GM12878 (cell line): Measurements from ENCODE around the gene RAF1. TPM values are rescaled to one million over a fixed set of nuclear protein-coding genes. Genes with fewer than 3 reads are reported as not detected.
A peak's percentile ranks its signal among the peaks of the same experiment; 100 is the strongest.

Experiments used
- BCL11A ChIP-seq: IDR thresholded peaks from 2 replicates; pipeline ENCODE4 v1.6.1; 2011; ENCODE audit warnings: low read depth, low read length
- BHLHE40 ChIP-seq, 2 experiments: fragments of 450-650 bp in 1 of 2; IDR thresholded peaks; 2 replicates each; pipeline ENCODE4 v1.6.1; 2011 to 2017; ENCODE audit warnings: low read depth in 2 of 2, borderline replicate concordance in 1 of 2, improper control_type of control experiment in 1 of 2, low read length in 1 of 2, mild to moderate bottlenecking in 1 of 2
- DPF2 ChIP-seq: fragments of 450-650 bp; IDR thresholded peaks from 2 replicates; pipeline ENCODE4 v1.6.1; 2017; ENCODE audit warnings: mild to moderate bottlenecking
- EED ChIP-seq: sonication (generic); IDR thresholded peaks from 2 replicates; pipeline ENCODE4 v1.6.1; 2016; ENCODE audit warnings: antibody characterized with exemption, low read depth
- ESRRA ChIP-seq: IDR thresholded peaks from 2 replicates; pipeline ENCODE4 v1.6.1; 2012; ENCODE audit warnings: mild to moderate bottlenecking, low read length, improper control_type of control experiment
- FOXM1 ChIP-seq: IDR thresholded peaks from 2 replicates; pipeline ENCODE4 v1.6.1; 2012; ENCODE audit warnings: low read depth, mild to moderate bottlenecking, inconsistent platforms, low read length, moderate library complexity
- HDAC6 ChIP-seq: fragments of 200-600 bp; sonication (generic); IDR thresholded peaks from one replicate; pipeline ENCODE4 v1.8.0; 2017; ENCODE audit warnings: antibody characterized with exemption; ENCODE audit not compliant: unreplicated experiment
- IKZF1 ChIP-seq: fragments of 450-650 bp; conservative IDR thresholded peaks from 2 replicates; pipeline ENCODE4 v1.6.1; 2017; ENCODE audit warnings: antibody characterized with exemption, mild to moderate bottlenecking
- JUND ChIP-seq: IDR thresholded peaks from 2 replicates; pipeline ENCODE4 v1.6.1; 2012; ENCODE audit warnings: low read depth, mild to moderate bottlenecking, low read length, improper control_type of control experiment, moderate library complexity
- KDM1A ChIP-seq: fragments of 200-600 bp; sonication (generic); IDR thresholded peaks from 2 replicates; pipeline ENCODE4 v1.6.1; 2016; ENCODE audit warnings: borderline replicate concordance
- MEF2B ChIP-seq: fragments of 450-650 bp; IDR thresholded peaks from 2 replicates; pipeline ENCODE4 v1.6.1; 2018; ENCODE audit warnings: mild to moderate bottlenecking, moderate library complexity; ENCODE audit not compliant: partially characterized antibody, poor library complexity, severe bottlenecking
- MTA2 ChIP-seq: fragments of 450-650 bp; IDR thresholded peaks from 2 replicates; pipeline ENCODE4 v1.6.1; 2016; ENCODE audit warnings: low read depth, mild to moderate bottlenecking, moderate library complexity
- NBN ChIP-seq: fragments of 450-650 bp; IDR thresholded peaks from 2 replicates; pipeline ENCODE4 v1.6.1; 2016
- NR2C1 ChIP-seq: fragments of 450-650 bp; IDR thresholded peaks from 2 replicates; pipeline ENCODE4 v1.6.1; 2017; ENCODE audit warnings: antibody characterized with exemption, mild to moderate bottlenecking, moderate library complexity
- POLR2A ChIP-seq: IDR thresholded peaks from 2 replicates; pipeline ENCODE4 v1.6.1; 2011; ENCODE audit warnings: low read depth, mild to moderate bottlenecking, low read length
- POLR2AphosphoS2 ChIP-seq: IDR thresholded peaks from 2 replicates; pipeline ENCODE4 v1.6.1; 2011; ENCODE audit warnings: low read depth, mild to moderate bottlenecking, low read length, improper control_type of control experiment, moderate library complexity
- POLR2AphosphoS5 ChIP-seq: IDR thresholded peaks from 2 replicates; pipeline ENCODE4 v1.6.1; 2011; ENCODE audit warnings: mild to moderate bottlenecking, low read length, inconsistent platforms
- RB1 ChIP-seq: fragments of 450-650 bp; formaldehyde crosslinking; IDR thresholded peaks from 2 replicates; pipeline ENCODE4 v1.6.1; 2017; ENCODE audit warnings: mild to moderate bottlenecking, borderline replicate concordance
- RUNX3 ChIP-seq: IDR thresholded peaks from 2 replicates; pipeline ENCODE4 v1.6.1; 2012; ENCODE audit warnings: low read length, inconsistent platforms
- YBX1 ChIP-seq: fragments of 450-650 bp; IDR thresholded peaks from 2 replicates; pipeline ENCODE4 v1.6.1; 2016; ENCODE audit warnings: antibody characterized with exemption
- ZNF622 ChIP-seq: fragments of 450-650 bp; IDR thresholded peaks from 2 replicates; pipeline ENCODE4 v1.6.1; 2017; ENCODE audit warnings: mild to moderate bottlenecking, inconsistent platforms
- polyA plus RNA-seq, 11 experiments: library from polyadenylated mRNA; depleted of rRNA in 4 of 11; unstranded in 6 of 11; stranded (reverse) in 5 of 11; fragments of >200 nt; fragmentation: Nextera tagmentation in 4 of 11; fragmentation: Illumina TruSeq in 1 of 11; extraction: Ambion mirVana in 4 of 11; extraction: Trizol in 1 of 11; gene quantifications; 1 replicate in 1 of 11; 2 replicates in 10 of 11; pipeline versions ENCODE4 v1.2.1 to v1.2.3, GENCODE V29; 2011 to 2016; ENCODE audit warnings: inconsistent platforms in 2 of 11, missing spikeins in 2 of 11, low read depth in 1 of 11
- total RNA-seq, 4 experiments: library from RNA; depleted of rRNA in 3 of 4; stranded (reverse); fragments of >200 nt in 3 of 4; fragmentation: Illumina TruSeq in 1 of 4; extraction: Trizol in 1 of 4; gene quantifications; 2 replicates each; pipeline versions ENCODE4 v1.2.1 to v1.2.3, GENCODE V29; 2013 to 2021
- TF ChIP-seq, protein P1 (sequence below): IDR thresholded peaks from 2 replicates; pipeline ENCODE4 v1.6.1; 2011; ENCODE audit warnings: borderline replicate concordance, low read depth, mild to moderate bottlenecking, moderate library complexity, mixed read lengths, low read length; ENCODE audit not compliant: insufficient read depth; ENCODE audit errors: extremely low read length
- TF ChIP-seq, protein P2 (sequence below): IDR thresholded peaks from 2 replicates; pipeline ENCODE4 v1.6.1; 2012; ENCODE audit warnings: mild to moderate bottlenecking, low read depth, low read length
- TF ChIP-seq, protein P3 (sequence below): fragments of 450-650 bp; IDR thresholded peaks from 2 replicates; pipeline ENCODE4 v1.6.1; 2016; ENCODE audit warnings: mild to moderate bottlenecking
- TF ChIP-seq, protein P4 (sequence below): IDR thresholded peaks from 2 replicates; pipeline ENCODE4 v1.6.1; 2012; ENCODE audit warnings: low read length, inconsistent platforms

Gene RAF1
- total and polyA plus RNA-seq, 10 of the 15 experiments (the other 5 are each of a cell fraction or from before 2014, with no cell fraction given), result 20.4 to 151 (median 77.8) TPM

DNA sequence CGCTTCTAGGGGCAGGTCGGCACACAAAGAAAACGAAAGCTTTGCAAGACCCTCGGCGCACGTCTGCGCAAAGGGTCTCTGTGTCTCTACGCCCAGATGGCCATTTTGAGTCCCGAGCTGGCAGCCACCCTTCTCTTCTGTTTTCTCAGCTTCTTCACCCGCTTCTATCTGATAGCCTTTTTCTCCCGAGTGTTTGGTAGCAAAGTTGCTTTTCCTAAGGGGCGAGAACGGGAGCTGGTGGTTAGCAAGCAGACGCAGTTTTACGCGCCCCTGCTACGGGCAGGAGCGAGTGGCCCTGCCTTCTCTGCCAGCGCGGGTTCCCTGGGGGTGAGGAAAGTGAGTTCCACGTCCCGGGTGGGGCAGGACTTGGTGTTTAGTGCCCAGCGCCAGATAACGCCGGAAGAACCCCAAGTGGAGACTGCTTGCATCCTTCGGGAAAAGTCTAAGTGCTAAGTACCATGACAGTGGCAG is 110.0 kb downstream of the RAF1 start (continued):
- TF ChIP-seq, protein P1, sequence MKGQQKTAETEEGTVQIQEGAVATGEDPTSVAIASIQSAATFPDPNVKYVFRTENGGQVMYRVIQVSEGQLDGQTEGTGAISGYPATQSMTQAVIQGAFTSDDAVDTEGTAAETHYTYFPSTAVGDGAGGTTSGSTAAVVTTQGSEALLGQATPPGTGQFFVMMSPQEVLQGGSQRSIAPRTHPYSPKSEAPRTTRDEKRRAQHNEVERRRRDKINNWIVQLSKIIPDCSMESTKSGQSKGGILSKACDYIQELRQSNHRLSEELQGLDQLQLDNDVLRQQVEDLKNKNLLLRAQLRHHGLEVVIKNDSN, result no peak
- TF ChIP-seq RB1, result no peak; the same call in 1 of the 2 replicates
- TF ChIP-seq BCL11A, result no peak
- TF ChIP-seq ZNF622, result no peak
- no peak for TF ChIP-seq YBX1
- TF ChIP-seq, protein P2, sequence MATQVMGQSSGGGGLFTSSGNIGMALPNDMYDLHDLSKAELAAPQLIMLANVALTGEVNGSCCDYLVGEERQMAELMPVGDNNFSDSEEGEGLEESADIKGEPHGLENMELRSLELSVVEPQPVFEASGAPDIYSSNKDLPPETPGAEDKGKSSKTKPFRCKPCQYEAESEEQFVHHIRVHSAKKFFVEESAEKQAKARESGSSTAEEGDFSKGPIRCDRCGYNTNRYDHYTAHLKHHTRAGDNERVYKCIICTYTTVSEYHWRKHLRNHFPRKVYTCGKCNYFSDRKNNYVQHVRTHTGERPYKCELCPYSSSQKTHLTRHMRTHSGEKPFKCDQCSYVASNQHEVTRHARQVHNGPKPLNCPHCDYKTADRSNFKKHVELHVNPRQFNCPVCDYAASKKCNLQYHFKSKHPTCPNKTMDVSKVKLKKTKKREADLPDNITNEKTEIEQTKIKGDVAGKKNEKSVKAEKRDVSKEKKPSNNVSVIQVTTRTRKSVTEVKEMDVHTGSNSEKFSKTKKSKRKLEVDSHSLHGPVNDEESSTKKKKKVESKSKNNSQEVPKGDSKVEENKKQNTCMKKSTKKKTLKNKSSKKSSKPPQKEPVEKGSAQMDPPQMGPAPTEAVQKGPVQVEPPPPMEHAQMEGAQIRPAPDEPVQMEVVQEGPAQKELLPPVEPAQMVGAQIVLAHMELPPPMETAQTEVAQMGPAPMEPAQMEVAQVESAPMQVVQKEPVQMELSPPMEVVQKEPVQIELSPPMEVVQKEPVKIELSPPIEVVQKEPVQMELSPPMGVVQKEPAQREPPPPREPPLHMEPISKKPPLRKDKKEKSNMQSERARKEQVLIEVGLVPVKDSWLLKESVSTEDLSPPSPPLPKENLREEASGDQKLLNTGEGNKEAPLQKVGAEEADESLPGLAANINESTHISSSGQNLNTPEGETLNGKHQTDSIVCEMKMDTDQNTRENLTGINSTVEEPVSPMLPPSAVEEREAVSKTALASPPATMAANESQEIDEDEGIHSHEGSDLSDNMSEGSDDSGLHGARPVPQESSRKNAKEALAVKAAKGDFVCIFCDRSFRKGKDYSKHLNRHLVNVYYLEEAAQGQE, result no peak
- no peak for TF ChIP-seq POLR2AphosphoS5
- TF ChIP-seq ESRRA, result no peak
- TF ChIP-seq, protein P3, sequence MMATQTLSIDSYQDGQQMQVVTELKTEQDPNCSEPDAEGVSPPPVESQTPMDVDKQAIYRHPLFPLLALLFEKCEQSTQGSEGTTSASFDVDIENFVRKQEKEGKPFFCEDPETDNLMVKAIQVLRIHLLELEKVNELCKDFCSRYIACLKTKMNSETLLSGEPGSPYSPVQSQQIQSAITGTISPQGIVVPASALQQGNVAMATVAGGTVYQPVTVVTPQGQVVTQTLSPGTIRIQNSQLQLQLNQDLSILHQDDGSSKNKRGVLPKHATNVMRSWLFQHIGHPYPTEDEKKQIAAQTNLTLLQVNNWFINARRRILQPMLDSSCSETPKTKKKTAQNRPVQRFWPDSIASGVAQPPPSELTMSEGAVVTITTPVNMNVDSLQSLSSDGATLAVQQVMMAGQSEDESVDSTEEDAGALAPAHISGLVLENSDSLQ, result no peak
- no peak for TF ChIP-seq BHLHE40 (IDR thresholded peaks at IDR 0.05; ENCODE audit: borderline replicate concordance in 1 of 2, low read depth in 2 of 2, low read length in 1 of 2)
- TF ChIP-seq POLR2A, result 0 out of 2 replicates have a peak, but pooled peaks have one; percentile 47
- TF ChIP-seq EED, result no peak
- no peak for TF ChIP-seq POLR2AphosphoS2
- peak; percentile 41; the same call in 1 of the 2 replicates for TF ChIP-seq IKZF1
- TF ChIP-seq RUNX3, result no peak
- TF ChIP-seq DPF2, result no peak
- TF ChIP-seq NR2C1, result no peak
- TF ChIP-seq MTA2, result 0 out of 2 replicates have a peak, but pooled peaks have one; percentile 21
- TF ChIP-seq NBN, result no peak
- TF ChIP-seq, protein P4, sequence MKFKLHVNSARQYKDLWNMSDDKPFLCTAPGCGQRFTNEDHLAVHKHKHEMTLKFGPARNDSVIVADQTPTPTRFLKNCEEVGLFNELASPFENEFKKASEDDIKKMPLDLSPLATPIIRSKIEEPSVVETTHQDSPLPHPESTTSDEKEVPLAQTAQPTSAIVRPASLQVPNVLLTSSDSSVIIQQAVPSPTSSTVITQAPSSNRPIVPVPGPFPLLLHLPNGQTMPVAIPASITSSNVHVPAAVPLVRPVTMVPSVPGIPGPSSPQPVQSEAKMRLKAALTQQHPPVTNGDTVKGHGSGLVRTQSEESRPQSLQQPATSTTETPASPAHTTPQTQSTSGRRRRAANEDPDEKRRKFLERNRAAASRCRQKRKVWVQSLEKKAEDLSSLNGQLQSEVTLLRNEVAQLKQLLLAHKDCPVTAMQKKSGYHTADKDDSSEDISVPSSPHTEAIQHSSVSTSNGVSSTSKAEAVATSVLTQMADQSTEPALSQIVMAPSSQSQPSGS, result no peak
- TF ChIP-seq HDAC6, result peak; percentile 57
- no peak for TF ChIP-seq KDM1A
- TF ChIP-seq MEF2B, result no peak
- no peak for TF ChIP-seq FOXM1
- TF ChIP-seq JUND, result no peak
